UCSD-AML1 (cell line): Measurements from ENCODE around the gene ZNF865.

Source experiments
- DNase-seq: peaks from one replicate; lab custom pipeline; 2025; ENCODE audit not compliant: unreplicated experiment; lab: John Stamatoyannopoulos, UW

Gene ZNF865

DNA sequence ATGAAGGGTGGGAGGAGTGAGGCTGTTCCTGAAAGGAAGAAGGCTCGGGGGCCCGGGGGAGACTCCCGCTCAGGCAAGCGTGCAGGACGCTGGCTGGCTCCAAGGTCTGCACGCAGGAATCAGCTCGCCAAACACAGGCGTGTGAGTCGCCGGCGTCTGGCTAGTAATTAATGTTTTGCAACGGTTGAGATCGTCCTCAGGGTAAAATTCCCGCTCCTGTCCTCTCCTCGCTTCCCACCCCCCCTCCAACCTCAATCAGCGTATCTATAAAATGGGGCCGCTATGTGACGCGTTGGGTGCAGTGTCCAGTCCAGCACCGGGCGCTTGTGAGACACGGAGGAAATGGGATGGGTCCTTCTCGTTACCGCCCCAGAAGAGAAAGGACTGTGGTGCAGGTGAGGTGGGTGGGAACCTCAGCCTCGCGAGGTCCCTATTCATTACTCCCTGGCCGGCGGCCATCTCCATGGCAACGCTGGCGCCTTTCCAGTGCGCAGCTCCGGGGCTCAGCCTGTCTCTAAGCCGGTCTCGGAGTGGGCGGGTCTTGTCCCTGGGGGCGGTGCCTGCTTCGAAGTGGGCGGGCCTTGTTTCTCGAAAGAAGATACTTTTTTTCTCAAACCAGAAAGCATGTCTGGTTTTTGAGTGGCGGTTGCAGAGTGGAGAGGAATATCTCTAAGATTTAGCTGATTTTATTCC is 18.3 kb upstream of the ZNF865 start:
- DNase-seq: peak; percentile 92

DNA sequence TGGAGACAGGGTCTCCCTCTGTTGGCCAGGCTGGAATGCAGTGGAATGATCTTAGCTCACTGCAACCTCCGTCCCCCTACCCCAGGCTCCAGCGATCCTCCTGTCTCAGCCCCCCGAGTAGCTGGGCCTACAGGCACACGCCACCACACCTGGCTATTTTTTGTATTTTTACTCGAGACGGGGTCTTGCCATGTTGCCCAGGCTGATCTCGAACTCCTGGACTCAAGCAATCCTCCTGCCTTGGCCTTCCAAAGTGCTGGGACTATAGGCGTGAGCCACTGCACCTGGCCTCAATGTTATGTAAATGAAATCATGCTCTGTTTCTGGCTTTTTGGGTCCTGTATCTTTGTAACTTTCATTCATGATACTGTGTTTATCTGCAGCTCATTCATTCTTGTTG is 16.7 kb upstream of the ZNF865 start:
- no peak for DNase-seq

DNA sequence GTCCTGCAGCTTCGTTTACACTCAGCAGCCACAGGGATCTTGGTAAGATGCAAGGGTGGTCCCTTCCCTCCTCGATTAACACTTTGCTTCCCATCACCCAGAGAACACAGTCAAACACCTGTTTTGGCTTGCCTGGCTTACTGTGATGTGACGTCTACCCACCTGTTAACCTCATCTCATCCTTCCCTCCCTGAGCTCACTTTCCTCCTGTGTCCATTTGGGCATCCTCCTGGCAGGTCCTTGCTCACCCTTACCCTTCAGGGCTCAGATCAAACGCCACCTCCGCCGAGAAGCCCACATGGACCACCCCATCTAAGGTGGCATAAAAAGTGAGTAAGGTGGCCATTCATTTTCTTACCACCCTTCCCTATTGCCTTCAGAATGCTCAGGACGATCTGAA is 15.3 kb upstream of the ZNF865 start:
- DNase-seq: no peak

DNA sequence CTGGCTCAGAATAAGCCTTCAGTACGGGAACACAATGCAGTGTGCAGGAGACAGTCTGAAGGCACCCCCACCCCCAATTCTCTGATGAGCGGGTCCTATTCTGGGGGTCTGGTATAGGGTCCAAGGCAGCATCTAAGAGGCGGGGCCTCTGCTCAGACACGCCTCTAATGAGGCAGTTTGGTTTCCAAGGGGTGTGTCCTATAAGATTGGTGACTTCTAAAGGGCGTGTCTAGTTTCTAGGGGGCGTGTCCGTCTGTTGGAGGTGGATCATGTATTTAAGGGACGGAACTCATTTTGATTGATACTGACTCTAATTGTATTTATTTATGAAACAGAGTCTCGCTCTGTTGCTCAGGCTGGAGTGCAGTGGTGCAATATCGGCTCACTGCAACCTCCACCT is 14.8 kb upstream of the ZNF865 start:
- DNase-seq: no peak

DNA sequence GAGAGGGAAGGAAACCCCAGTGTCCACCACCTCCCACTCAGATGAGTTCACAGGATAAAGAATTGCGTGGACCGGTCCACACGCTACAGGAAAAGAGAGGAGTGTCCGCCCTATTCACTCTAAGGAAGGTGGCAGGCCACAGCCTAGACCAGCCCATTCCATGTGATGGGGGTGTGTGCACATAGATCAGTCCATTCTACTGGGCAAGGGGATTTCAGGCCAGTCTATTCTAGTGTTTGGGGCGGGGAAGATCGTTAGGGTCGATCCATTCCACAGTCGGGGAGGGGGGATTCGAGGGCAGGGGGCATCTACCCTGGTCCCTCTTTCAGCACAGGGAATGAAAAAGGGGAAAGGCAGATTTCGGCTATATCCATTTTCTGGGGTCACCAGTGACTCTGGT is 13.9 kb upstream of the ZNF865 start:
- no peak for DNase-seq

DNA sequence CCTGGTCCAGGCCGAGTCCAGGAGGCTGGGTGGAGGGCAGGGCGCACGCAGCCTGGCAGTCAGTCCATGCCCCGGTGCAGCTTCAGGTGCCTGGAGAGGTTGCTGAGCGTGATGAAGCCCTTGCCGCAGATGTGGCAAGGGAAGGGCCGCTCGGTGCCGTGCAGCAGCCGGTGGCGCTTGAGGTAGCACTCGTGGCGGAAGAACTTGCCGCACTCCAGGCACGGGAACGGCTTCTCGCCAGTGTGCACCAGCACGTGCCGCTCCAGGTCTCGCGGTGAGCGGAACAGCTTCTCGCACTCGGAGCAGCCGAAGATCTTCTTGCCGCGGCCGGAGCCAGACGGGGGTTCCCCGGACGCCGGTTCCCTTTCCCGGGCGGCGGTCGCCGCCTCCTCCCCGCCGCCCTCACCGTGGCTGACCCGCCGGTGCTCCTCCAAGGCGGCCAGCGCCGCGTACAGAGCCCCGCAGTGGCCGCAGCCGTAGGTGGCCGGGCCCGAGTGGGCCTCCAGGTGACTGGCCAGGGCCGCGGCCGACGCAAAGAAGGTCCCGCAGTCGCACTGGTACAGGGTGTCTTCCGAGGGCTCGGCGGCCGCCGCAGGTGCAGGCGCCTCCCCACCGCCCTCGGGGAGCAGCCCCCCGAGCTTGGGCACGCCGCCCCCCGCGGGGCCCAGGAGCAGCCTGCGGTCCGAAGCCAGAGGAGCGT is 12.9 kb upstream of the ZNF865 start:
- DNase-seq: no peak

DNA sequence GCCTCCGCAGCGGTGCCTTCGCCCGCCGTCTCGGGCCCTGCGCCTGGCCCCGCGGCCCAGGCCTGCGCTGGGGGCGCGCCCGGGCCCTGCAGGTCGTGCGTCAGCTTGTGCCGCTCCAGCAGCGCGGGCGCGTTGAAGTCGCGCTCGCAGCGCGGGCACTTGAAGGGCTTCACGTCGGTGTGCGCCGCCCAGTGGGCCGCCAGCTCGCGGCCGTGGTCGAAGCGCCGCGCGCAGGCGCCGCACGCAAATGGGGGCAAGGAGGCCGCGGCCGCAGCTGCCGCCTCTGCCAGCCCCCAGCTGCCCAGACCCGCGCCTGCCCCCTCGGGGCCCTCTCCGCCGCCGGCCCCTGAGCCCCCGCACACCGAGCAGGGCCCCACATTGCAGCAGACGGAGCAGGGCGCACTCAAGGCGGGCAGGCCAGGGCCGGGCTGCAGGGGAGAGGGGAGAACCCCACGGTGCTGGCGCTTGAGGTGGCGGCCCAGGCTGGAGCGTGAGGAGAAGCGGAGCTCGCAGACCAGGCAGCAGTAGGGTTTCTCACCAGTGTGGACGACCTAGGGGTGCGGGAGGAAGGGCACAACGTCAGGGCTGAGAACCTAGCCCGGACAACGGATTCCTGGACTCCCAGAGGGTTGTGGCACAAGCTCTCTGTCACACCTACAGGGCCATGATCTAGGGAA is 12.2 kb upstream of the ZNF865 start:
- no peak for DNase-seq

DNA sequence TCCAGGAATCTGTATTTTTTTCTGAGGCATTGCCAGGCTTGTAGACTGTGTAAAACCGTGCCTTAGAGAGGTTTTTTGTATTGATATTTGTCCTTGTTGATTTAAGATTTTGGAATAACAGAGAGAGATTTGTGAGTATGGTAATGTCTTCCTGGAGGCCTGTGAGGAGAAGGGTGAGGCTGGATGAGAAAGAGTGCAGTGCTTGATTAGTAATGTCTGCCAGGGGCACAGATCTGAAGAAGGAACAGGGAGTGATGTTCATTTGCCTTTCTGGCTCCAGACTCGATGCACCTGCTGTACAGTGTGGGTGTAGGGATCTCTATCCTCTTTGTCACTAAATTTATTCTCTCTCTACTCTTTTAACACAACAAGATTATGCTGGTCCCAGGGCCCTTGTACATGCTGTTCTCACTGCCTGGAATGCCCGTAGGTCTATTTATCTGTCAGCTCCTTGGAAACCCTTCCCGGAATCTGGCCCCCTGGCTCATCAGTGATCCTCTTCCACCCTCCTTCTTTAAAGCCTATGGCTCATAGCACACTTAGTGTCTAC is 10.4 kb upstream of the ZNF865 start:
- DNase-seq: no peak

DNA sequence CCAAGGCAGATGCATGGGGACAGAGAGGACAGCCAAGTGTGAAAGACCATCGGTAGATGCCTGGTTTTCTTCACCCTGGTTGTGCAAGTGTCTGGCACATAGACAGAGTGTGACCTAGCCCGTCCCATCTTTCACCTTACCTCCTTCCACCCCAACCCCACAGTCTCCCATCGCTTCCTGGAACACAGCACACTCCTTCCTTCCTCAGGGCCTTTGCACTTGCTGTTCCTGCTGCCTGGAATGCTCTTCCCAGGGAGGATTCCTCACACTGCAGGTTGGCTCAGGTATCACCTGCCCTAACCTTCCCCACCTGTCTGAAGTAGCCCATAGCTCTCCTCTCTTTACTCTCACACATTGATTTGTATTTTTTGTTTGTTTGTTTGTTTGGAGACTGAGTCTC is 9.1 kb upstream of the ZNF865 start:
- no peak for DNase-seq

DNA sequence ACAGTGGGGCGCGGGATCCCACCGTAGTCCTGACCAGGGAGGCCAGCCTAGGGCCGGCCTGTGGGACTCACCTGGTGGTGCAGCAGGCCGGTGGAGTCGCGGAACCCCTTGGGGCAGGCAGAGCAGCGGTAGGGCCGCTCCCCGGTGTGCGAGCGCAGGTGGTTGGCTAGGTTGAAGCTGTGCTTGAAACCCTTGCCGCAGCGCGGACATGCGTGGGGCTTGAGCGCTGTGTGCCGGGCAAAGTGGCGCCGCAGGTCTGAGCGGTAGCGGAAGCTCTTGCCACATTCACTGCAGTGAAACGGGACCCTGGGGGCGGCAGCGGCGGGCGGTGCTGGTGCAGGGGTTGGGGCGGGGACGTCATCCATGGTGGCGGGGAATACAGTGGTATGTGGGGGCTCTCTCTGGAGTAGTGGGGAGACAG is 7.9 kb upstream of the ZNF865 start:
- no peak for DNase-seq

DNA sequence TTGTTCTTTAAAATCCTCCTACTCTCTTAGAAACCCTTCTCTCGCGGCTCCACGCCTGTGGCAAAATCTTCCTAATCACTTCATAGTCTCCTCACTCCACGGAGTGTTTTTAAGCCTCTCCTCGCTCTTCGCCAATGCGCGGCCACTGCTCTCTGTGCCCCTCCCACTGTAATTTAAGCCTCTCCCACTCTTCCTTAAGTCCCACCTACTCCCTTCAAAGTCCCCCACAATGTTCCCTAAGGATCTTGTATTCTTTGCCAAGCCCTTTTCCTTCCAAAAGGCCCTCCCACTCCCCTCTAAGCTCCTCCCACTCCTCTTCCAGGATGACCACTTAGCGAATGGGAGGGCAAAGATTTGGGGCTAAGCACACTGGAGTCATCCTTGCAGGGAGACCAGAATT is 7.4 kb upstream of the ZNF865 start:
- DNase-seq: no peak

DNA sequence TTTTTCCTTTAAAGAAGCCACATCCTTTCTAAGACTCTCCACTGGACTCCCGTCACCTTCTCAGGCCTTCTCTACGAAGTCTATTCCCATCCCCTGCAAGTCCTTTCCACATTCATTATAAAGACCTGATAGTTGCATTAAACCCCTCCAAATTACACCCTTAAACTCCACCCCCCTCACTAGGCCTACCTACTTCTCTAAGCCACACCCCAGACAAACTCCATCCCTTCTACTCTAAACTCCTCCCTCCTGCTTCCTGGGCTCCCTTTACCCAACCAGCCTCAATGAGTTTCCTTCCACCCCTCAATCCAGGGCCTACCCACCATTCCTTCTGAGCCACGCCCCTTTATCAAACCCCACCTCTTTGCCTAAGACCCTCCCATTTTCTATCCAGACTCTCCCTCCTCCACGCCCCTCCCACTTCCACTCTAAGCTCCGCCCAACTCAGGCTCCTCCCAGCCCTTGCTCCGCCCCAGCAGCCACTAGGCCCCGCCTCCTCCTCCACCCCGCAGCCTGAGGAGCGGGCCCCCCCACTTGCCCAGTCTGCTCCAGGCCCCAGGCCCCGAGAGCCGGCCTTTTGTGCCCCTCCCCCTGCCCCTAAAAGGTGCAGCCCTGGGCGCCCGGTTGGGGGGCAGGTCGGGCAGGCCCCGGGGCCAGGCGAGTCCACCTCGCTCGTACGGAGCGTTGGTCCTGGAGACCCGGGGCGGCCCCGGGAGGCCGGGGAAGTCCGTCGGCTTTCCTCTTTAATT is 6.6 kb upstream of the ZNF865 start:
- DNase-seq: peak; percentile 96

DNA sequence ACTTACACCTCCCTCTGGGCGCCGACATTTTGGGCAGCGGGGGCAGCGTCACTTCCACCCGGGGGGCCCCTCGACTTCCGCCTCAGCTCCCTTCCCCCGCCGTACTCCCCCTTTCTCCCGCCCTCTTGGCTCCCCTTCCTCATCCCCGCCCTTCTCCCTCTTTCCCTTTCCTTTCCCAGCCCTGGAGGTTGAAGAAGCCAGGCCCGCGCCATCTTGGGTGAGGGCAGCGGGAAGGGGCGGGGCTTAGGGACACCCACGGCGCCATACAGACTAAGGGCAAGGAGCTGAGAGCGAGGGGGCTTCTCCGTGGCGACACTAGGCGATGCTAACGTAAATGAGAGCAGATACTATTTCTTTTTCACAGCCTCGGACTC is 6.0 kb upstream of the ZNF865 start, which contains the start of gene FIZ1:
TSS of gene FIZ1 (minus strand) at position 50 of the 374 bp plus-strand sequence. CDS start 1,652 bp downstream, outside the sequence.
- peak; percentile 98 for DNase-seq

DNA sequence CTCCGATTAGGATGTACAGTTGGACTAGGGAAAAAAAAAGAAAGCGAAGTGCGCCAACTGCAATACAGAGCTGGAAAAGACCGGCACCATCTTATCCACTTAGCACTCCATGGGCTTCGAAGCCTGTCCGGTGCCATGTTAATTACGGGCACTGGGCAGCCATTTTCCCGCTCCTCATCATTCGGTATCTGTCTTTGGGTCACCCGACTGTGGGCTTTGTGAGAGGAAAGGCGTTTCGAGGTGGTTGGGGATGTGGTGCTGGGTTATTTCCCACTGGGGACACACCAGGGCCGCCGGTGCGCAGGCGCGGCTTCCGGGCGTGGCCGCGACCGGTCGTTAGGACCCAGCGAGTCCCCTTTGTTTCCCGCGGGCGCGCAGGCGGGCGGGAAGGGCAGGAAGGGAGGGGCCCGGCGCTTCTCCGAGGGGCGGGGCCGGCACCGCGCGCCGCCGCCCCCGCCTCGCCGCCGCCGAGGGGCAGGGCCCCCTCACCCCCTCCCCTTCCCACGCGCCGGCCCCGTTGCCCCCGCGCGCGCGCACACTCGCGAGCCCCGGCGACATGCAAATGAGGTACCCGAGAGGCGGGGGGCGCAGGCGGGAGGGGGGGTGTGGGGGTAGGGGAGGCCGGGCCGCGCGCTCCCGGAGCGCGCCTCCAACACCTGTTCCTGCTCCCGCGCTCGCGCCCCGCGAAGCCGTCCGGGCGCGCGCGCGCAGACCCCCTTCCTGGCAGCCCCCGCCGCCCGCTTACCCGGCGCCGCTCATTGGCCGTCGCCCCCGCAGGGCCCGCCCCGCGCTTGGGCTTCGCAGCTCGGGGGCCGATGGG is 5.4 kb upstream of the ZNF865 start, which contains the start of gene ZNF524:
TSS of gene ZNF524 (plus strand) at position 447 of the 820 bp plus-strand sequence. CDS start 1,825 bp downstream, outside the sequence.
- peak; percentile 92 for DNase-seq

DNA sequence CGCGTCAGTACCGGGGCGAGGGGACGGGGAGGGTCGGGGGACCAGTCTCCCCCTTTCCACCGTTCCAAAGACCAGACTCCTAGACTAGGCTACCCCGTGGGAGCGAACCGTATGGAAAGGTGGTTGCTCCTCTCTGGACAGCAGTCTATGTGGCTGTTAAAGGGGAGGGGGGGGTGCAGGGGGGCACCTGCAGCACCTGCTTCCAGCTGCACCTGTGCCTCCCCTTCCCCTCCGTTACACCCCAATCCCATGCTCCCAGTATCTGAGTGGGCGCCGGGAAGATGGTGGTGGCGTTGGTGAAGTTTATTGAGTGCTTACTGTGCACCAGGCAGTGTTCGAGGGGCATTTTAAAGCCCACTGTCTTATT is 4.8 kb upstream of the ZNF865 start:
- no peak for DNase-seq

DNA sequence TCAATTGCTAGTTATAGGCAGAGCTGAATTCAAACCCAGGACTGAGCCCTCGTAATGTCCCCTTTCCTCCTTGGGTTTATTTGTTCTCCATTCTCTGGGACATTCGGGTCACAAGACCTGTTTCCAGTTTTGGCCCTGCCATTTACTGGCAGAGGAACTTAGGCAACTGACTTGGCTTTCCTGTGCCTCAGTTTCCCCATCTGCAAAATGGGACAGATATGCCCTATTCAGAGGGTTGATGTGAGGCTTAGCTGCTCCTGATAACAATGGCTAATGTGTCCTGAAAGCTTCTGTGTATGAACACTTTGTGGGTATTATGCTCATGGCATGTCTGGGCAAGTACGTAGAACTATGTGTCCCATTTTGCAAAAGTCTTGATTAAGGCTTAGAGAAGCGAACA is 4.4 kb upstream of the ZNF865 start:
- no peak for DNase-seq

DNA sequence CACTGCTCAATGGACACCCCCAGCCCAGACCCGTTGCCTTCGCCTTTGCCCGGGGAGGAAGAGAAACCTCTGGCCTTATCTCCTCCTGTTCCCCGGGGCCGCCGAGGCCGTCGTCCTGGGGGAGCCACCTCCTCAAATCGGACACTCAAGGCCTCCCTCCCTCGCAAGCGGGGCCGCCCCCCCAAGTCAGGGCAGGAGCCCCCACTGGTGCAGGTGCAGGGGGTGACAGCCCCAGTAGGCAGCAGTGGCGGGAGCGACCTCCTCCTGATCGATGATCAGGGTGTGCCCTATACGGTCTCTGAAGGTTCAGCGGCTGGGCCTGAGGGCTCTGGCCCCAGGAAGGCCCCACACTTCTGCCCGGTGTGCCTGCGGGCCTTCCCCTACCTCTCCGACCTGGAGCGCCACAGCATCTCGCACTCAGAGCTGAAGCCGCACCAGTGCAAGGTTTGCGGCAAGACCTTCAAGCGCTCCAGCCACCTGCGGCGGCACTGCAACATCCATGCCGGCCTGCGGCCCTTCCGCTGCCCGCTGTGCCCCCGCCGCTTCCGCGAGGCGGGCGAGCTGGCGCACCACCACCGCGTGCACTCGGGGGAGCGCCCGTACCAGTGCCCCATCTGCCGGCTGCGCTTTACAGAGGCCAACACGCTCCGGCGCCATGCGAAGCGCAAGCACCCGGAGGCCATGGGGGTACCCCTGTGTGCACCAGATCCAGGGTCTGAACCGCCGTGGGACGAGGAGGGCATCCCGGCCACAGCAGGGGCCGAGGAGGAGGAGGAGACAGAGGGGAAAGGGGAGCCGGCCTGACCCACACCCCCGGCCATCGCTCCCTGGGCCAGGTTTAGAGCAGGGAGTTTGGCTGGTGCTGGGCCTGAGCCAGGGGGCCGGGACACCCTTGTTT is 3.1 kb upstream of the ZNF865 start:
- no peak for DNase-seq

DNA sequence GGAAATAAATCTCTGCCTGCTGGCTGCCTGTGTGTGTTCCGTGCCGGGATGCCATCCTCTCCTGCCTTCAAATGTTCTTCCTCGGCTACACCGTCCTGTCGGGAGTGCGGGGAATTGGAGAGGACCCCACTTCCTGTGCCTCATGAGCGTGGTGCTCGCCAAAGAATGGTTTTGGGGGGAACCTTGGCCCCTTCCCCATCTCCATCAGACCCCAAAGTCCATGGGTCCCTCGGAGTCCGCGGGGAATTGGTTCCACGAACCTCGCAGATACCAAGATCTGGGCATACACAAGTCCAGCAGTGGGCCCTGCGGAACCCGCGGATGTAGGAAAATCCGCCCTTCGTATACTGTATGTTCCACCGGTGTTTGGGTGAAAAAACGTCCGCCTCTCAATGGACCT is 2.3 kb upstream of the ZNF865 start:
- DNase-seq: no peak

DNA sequence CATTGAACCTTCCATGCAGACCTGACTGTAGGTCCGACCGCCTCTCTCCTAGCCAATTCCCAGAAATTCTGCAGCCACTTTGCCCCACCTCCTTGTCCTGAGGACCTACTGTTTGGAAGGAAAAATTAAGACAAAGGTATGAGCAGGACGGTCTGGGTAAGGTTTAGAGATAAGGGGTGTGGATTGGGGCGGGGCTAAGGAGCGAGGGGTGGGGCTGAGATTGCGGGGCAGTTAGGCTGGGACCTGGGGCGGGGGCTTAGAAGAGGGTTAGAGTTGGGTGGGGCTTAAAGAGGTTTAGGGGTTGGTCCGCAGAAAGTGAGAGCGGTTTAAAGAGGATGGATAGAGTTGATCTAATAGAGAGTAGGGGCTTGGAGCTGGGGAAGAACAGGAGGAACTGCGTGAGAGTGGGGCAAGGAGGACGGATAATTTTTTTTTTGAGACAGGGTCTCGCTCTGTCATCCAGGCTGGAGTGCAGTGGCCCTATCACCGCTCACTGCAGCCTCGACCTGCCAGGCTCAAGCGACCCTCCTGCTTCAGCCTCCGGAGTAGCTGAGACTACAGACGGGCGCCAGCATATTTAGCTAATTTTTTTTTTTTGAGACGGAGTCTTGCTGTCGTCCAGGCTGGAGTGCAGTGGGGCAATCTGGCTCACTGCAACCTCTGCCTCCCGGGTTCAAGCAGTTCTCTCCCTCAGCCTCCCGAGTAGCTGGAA is 1.7 kb upstream of the ZNF865 start:
- DNase-seq: no peak
